ENCODE measurements around the gene ARMC12.
"Not testable (repeated sequence)": the region's sequence is repeated elsewhere in the genome, so short reads cannot be mapped to it uniquely, and the experiment has no call there.

The ARMC12 gene

DNA sequence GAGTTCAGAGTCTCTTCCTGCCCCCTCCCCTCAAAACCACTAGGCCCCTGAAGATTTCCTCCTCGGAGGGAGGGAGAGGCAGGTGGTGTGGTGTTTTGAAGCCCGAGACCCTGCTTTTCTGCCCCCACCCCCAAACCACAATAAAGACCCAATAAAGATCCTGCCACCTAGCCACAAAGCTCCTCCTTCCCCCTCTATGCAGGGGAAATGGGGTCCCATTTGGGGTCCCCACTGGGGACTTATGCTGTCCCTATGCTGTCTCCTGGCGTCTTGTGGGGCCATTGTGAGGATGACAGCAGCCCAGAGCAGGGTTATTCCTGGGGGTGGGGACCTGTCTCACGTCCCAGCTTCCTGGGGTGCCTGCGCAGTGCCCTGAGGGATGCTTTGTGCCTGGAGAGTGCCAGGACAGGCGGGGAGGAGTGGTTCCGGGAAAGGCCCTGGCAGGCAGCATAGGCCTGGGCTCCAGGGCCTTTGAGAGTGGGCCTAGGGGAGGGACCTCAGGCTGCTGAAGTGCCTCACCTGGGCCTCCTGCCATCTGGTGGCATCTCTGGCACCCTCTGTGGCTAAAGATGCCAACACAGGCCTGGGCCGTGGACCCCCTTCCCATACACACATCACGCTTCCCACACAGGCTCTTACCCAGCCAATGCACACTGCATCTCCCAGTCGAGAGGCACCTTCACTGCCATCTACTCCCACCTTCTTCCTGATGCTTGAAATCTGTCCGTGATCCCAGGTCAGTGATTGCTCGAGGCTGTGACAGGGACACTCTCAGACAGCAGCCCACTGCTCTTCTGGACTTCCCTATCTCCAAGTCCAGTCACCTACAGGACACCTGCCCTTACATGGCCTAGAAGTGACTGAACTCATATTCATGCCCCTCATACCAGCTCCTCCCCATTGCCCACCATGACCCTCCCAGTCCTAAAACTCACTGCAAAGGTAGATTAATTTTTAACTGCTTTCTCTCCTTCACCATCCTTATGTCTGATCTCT, 7.9 kb upstream of the ARMC12 start:
- no peak for DNase-seq (ENCODE audit: insufficient read length)
- TF ChIP-seq POLR2A (IDR thresholded peaks at IDR 0.05; ENCODE audit: low read depth, low read length) (no peak), POLR2AphosphoS5 (IDR thresholded peaks at IDR 0.05; ENCODE audit: low read depth, low read length) (no peak), TAF1 (IDR thresholded peaks at IDR 0.05; ENCODE audit: borderline replicate concordance, low read depth, low read length) (no peak)
- FAIRE-seq, result no peak

GRCh38 chr6:35729722-35730121, 7.1 kb upstream of the ARMC12 start:
- DNase-seq (ENCODE audit: insufficient read length) (no peak), FAIRE-seq (no peak)
- TF ChIP-seq POLR2A (IDR thresholded peaks at IDR 0.05; ENCODE audit: low read depth, low read length) (no peak), TAF1 (IDR thresholded peaks at IDR 0.05; ENCODE audit: borderline replicate concordance, low read depth, low read length) (no peak), POLR2AphosphoS5 (IDR thresholded peaks at IDR 0.05; ENCODE audit: low read depth, low read length) (no peak)

GRCh38 chr6:35730745-35731413, 6.0 kb upstream of the ARMC12 start:
- TF ChIP-seq POLR2A (IDR thresholded peaks at IDR 0.05; ENCODE audit: low read depth, low read length) (no peak), POLR2AphosphoS5 (IDR thresholded peaks at IDR 0.05; ENCODE audit: low read depth, low read length) (no peak), TAF1 (IDR thresholded peaks at IDR 0.05; ENCODE audit: borderline replicate concordance, low read depth, low read length) (no peak)
- DNase-seq (ENCODE audit: insufficient read length) (no peak), FAIRE-seq (no peak)

- FAIRE-seq, result peak; percentile 69
- peak; percentile 88 for DNase-seq (ENCODE audit: insufficient read length)
Observed at GRCh38 chr6:35731414-35731735, 5.5 kb upstream of the ARMC12 start.

GRCh38 chr6:35731736-35732532, 4.9 kb upstream of the ARMC12 start:
- DNase-seq (ENCODE audit: insufficient read length) (peak; percentile 94), FAIRE-seq (peak; percentile 81)
- no peak for TF ChIP-seq TAF1 (IDR thresholded peaks at IDR 0.05; ENCODE audit: borderline replicate concordance, low read depth, low read length)
- peak; percentile 30; the same call in 1 of the 2 replicates for TF ChIP-seq POLR2A (IDR thresholded peaks at IDR 0.05; ENCODE audit: low read depth, low read length)
- TF ChIP-seq POLR2AphosphoS5 (IDR thresholded peaks at IDR 0.05; ENCODE audit: low read depth, low read length), result peak; percentile 66; the same call in 1 of the 2 replicates

More at GRCh38 chr6:35731414-35731735, 5.5 kb upstream of the ARMC12 start:
- peak; percentile 70; the same call in 1 of the 2 replicates for TF ChIP-seq POLR2A (IDR thresholded peaks at IDR 0.05; ENCODE audit: low read depth, low read length)
- TF ChIP-seq TAF1 (IDR thresholded peaks at IDR 0.05; ENCODE audit: borderline replicate concordance, low read depth, low read length), result no peak
- no peak for TF ChIP-seq POLR2AphosphoS5 (IDR thresholded peaks at IDR 0.05; ENCODE audit: low read depth, low read length)

DNA sequence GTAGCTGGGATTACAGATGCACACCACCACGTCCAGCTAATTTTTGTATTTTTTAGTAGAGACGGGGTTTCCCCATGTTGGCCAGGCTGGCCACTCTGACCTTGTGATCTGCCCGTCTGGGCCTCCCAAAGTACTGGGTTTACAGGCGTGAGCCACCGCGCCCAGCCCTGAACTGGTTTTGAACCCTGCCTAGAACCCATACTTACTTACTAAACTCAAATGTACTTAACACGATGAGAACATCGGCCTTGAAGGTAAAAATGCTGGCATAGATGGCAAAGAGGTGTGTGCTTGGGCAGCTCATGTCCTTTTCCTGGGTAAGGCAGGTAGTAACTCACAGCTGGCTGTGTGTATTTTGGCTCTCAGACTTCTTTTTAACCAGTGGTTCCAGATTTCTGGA, 3.2 kb upstream of the ARMC12 start:
- FAIRE-seq (no peak), DNase-seq (ENCODE audit: insufficient read length) (no peak)
- TF ChIP-seq POLR2AphosphoS5 (IDR thresholded peaks at IDR 0.05; ENCODE audit: low read depth, low read length), result no peak
- TF ChIP-seq TAF1 (IDR thresholded peaks at IDR 0.05; ENCODE audit: borderline replicate concordance, low read depth, low read length), result no peak
- no peak for TF ChIP-seq POLR2A (IDR thresholded peaks at IDR 0.05; ENCODE audit: low read depth, low read length)

DNA sequence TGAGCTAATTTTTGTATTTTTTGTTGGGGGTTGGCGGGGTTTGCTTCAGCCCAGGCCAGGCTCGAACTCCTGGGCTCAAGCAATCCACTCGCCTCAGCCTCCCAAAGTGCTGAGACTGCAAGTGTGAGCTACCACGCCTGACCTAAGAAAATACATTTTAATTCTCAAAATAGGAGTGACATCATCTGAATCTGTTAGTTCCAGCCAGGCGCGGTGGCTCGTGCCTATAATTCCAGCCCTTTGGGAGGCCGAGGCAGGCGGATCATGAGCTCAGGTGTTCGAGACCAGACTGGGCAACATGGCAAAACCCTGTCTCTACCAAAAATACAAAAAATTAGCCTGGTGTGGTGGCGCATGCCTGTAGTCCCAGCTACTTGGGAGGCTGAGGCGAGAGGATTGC, 2.5 kb upstream of the ARMC12 start:
- not testable (repeated sequence) for FAIRE-seq

GRCh38 chr6:35735452-35735851, 1.4 kb upstream of the ARMC12 start:
- TF ChIP-seq POLR2AphosphoS5 (IDR thresholded peaks at IDR 0.05; ENCODE audit: low read depth, low read length), result no peak
- DNase-seq (ENCODE audit: insufficient read length), result no peak
- no peak for FAIRE-seq

More for the DNA sequence above, 2.5 kb upstream of the ARMC12 start:
- DNase-seq (ENCODE audit: insufficient read length), result not testable (repeated sequence)

DNA sequence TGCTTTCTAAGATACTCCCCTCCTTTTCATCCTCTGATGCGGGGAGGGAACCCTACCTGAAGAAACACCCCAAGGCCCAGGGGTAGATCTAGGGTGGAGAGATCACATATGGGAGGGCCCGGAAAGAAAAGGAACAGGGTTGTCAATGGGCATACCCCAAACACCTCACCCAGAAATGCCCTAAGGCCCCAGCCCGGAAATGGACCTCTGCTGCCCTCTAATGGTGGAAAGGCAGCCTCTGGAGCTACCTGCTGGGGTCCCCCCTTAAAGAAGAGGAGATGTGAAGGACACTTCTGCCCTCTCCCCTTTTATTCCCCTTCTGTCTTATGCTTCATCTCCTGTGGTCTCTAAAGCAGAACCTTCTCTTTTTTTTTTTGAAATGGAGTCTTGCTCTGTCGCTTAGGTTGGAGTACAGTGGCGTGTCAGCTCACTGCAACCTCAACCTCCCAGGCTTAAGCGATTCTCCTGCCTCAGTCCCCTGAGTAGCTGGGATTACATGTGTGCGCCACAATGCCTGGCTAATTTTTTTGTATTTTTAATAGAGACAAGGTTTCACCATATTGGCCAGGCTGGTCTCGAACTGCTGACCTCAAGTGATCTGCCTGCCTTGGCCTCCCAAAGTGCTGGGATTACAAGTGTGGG, 458 bp upstream of the ARMC12 start:
- TF ChIP-seq TAF1 (IDR thresholded peaks at IDR 0.05; ENCODE audit: borderline replicate concordance, low read depth, low read length), result no peak
- TF ChIP-seq POLR2AphosphoS5 (IDR thresholded peaks at IDR 0.05; ENCODE audit: low read depth, low read length), result no peak
- no peak for TF ChIP-seq POLR2A (IDR thresholded peaks at IDR 0.05; ENCODE audit: low read depth, low read length)
- FAIRE-seq, result peak; percentile 51
- DNase-seq (ENCODE audit: insufficient read length), result peak; percentile 71

- DNase-seq (ENCODE audit: insufficient read length), result peak; percentile 50
- no peak for TF ChIP-seq POLR2AphosphoS5 (IDR thresholded peaks at IDR 0.05; ENCODE audit: low read depth, low read length)
- TF ChIP-seq TAF1 (IDR thresholded peaks at IDR 0.05; ENCODE audit: borderline replicate concordance, low read depth, low read length), result no peak
- no peak for TF ChIP-seq POLR2A (IDR thresholded peaks at IDR 0.05; ENCODE audit: low read depth, low read length)
Observed at GRCh38 chr6:35737413-35738211, 780 bp downstream of the ARMC12 start.

More at GRCh38 chr6:35737413-35738211, 780 bp downstream of the ARMC12 start:
- FAIRE-seq, result peak; percentile 57

Data from GM12892 (cell line).